A549 (cell line): Measurements from ENCODE around the gene IDUA. TPM values are rescaled to one million over a fixed set of nuclear protein-coding genes. Genes with fewer than 3 reads are reported as not detected.

ENCODE experiments used
- ATAC-seq, 2 experiments: fragments of 200-7000 bp in 1 of 2; fragments of >200 bp in 1 of 2; cut with Nextera tagmentation in 1 of 2; cut with Tn5 transposase in 1 of 2; 3 replicates each; pipeline versions ENCODE4 v1.8.0 to v1.9.1; 2018 to 2020; ENCODE audit warnings: mild to moderate bottlenecking in 1 of 2, moderate library complexity in 1 of 2
- CTCF ChIA-PET: fragments of 300-600 bp; sonication (Branson Sonifier 250); formaldehyde crosslinking; extraction: SDS; loops from one replicate; lab custom pipeline; 2021; ENCODE audit warnings: antibody characterized with exemption, inconsistent platforms; lab: Yijun Ruan, JAX
- POLR2A ChIA-PET: fragments of 350-600 bp; formaldehyde crosslinking; extraction: SDS; loops from one replicate; lab custom pipeline; 2021; ENCODE audit warnings: antibody characterized with exemption, inconsistent platforms; lab: Yijun Ruan, JAX
- DNase-seq, 2 experiments: peaks; one replicate each; pipeline versions ENCODE4 v3.0.0 to v3.0.0-alpha.2; 2011 to 2016; ENCODE audit warnings: low read depth in 1 of 2, low spot score in 1 of 2
- FAIRE-seq: peaks from 2 replicates; lab custom pipeline; 2011; peaks lifted over from hg19 to GRCh38; lab: Jason Lieb, UNC
- H3K27ac ChIP-seq, 2 experiments: fragments of >200 bp; sonication (Bioruptor Twin); formaldehyde crosslinking; 3 replicates each; pipeline ENCODE4 v1.5.1; 2016 to 2017
- H3K4me1 ChIP-seq: fragments of >200 bp; sonication (Bioruptor Twin); formaldehyde crosslinking; 3 replicates; pipeline ENCODE4 v1.6.1; 2016
- H3K4me2 ChIP-seq: fragments of >200 bp; sonication (Bioruptor Twin); formaldehyde crosslinking; 3 replicates; pipeline ENCODE4 v1.6.1; 2016
- H3K4me3 ChIP-seq: fragments of >200 bp; sonication (Bioruptor Twin); formaldehyde crosslinking; 3 replicates; pipeline ENCODE4 v1.5.1; 2016
- H3K9me3 ChIP-seq: fragments of >200 bp; sonication (Bioruptor Twin); formaldehyde crosslinking; 3 replicates; pipeline ENCODE4 v1.6.1; 2016
- CBX2 ChIP-seq: fragments of 200-600 bp; sonication (generic); IDR thresholded peaks from 2 replicates; pipeline ENCODE4 v1.6.1; 2016; ENCODE audit warnings: low read depth, mild to moderate bottlenecking, borderline replicate concordance
- CEBPB ChIP-seq, 2 experiments: fragments of >200 bp in 1 of 2; sonication (Bioruptor Twin) in 1 of 2; formaldehyde crosslinking in 1 of 2; IDR thresholded peaks; 2 replicates each; pipeline ENCODE4 v1.6.1; 2012 to 2016
- CHD2 ChIP-seq: fragments of 150-350 bp; IDR thresholded peaks from 2 replicates; pipeline ENCODE4 v1.6.1; 2014; ENCODE audit warnings: low read length; ENCODE audit not compliant: partially characterized antibody
- EHF ChIP-seq: fragments of 250-450 bp; sonication (Bioruptor Pico); IDR thresholded peaks from 2 replicates; pipeline ENCODE4 v1.5.0; 2020; ENCODE audit warnings: mild to moderate bottlenecking
- EHMT2 ChIP-seq: fragments of 200-600 bp; sonication (generic); IDR thresholded peaks from 2 replicates; pipeline ENCODE4 v1.6.1; 2016; ENCODE audit warnings: antibody characterized with exemption, low read depth, mild to moderate bottlenecking, moderate library complexity
- ELK1 ChIP-seq: fragments of 150-350 bp; IDR thresholded peaks from 2 replicates; pipeline ENCODE4 v1.6.1; 2014; ENCODE audit warnings: low read depth, mild to moderate bottlenecking, low read length
- ESRRA ChIP-seq: fragments of 150-350 bp; IDR thresholded peaks from 2 replicates; pipeline ENCODE4 v1.6.1; 2014; ENCODE audit warnings: mild to moderate bottlenecking, low read length, borderline replicate concordance
- HDAC2 ChIP-seq: fragments of 200-600 bp; sonication (generic); IDR thresholded peaks from 2 replicates; pipeline ENCODE4 v1.6.1; 2016
- HEYL ChIP-seq: fragments of 250-450 bp; sonication (Bioruptor Pico); IDR thresholded peaks from 2 replicates; pipeline ENCODE4 v1.8.0; 2021; ENCODE audit warnings: mild to moderate bottlenecking, moderate library complexity
- HOXB5 ChIP-seq: fragments of 250-450 bp; sonication (Bioruptor Pico); IDR thresholded peaks from 2 replicates; pipeline ENCODE4 v1.5.0; 2020; ENCODE audit warnings: mild to moderate bottlenecking, moderate library complexity
- JUN ChIP-seq, 2 experiments: fragments of >200 bp; sonication (Bioruptor Twin); formaldehyde crosslinking; IDR thresholded peaks; 2 replicates in 1 of 2; 3 replicates in 1 of 2; pipeline ENCODE4 v1.6.1; 2016 to 2017
- NFE2L2 ChIP-seq: fragments of 150-350 bp; conservative IDR thresholded peaks from 2 replicates; pipeline ENCODE4 v1.6.1; 2014; ENCODE audit warnings: low read length
- NPAS2 ChIP-seq: fragments of 250-450 bp; sonication (Bioruptor Pico); IDR thresholded peaks from 2 replicates; pipeline ENCODE4 v1.8.0; 2022; ENCODE audit warnings: mild to moderate bottlenecking, moderate library complexity, borderline replicate concordance
- RCOR1 ChIP-seq: fragments of 150-350 bp; IDR thresholded peaks from 2 replicates; pipeline ENCODE4 v1.6.1; 2014; ENCODE audit warnings: antibody characterized with exemption, low read length, low read depth
- RNF2 ChIP-seq: fragments of 200-600 bp; sonication (generic); IDR thresholded peaks from 2 replicates; pipeline ENCODE4 v1.6.1; 2016; ENCODE audit warnings: low read depth, mild to moderate bottlenecking, antibody characterized with exemption, moderate library complexity, borderline replicate concordance
- WGBS: methylation state at CpG from one replicate; pipeline ENCODE4 v1.1.6; 2017; ENCODE audit errors: missing lambda C conversion rate; 5-methylcytosine and 5-hydroxymethylcytosine counted together
- polyA plus RNA-seq, 4 experiments: library from polyadenylated mRNA; depleted of rRNA in 3 of 4; stranded (reverse); fragments of >200 nt; fragmentation: RNase III in 1 of 4; extraction: RNeasy Plus Mini Kit Qiagen cat#74134 plus additional on column Dnase treatment in 1 of 4; gene quantifications; 2 replicates in 3 of 4; 3 replicates in 1 of 4; pipeline ENCODE4 v1.2.3, GENCODE V29; 2011 to 2017
- TF ChIP-seq, protein P1 (sequence below): fragments of 450-650 bp; IDR thresholded peaks from 2 replicates; pipeline ENCODE4 v1.6.1; 2014; ENCODE audit warnings: antibody characterized with exemption
- TF ChIP-seq, protein P2 (sequence below): fragments of >200 bp; sonication (Bioruptor Twin); formaldehyde crosslinking; IDR thresholded peaks from 2 replicates; pipeline ENCODE4 v1.6.1; 2016
- TF ChIP-seq, protein P3 (sequence below): fragments of 200-600 bp; sonication (generic); IDR thresholded peaks from 2 replicates; pipeline ENCODE4 v1.6.1; 2016; ENCODE audit warnings: antibody characterized with exemption, mild to moderate bottlenecking, moderate library complexity
- TF ChIP-seq, protein P4 (sequence below): fragments of >200 bp; sonication (Bioruptor Twin); formaldehyde crosslinking; IDR thresholded peaks from 3 replicates; pipeline ENCODE4 v1.5.1; 2016

IDUA gene
- polyA plus RNA-seq, 2 of the 4 experiments (the other 2 are of a cell fraction) = 3.1 to 19.4 TPM

GRCh38 chr4:1036095-1036494, 49.3 kb downstream of the IDUA start:
- WGBS = no CpG with 5 or more reads among the region's 15 CpGs
- Histone ChIP-seq H3K4me2 (no peak overlapping the region), H3K4me3 (no peak overlapping the region), H3K9me3 (no peaks in the 10 kb centered on the region), H3K27ac (no peak overlapping the region; a peak in 1 of 6 replicates), H3K4me1 (peaks cover 16% of the 10 kb centered on the region)
- CTCF ChIA-PET = interaction anchor here (1.2 kb wide), 1 partner anchor 49 kb away, joined by 3 read pairs; the partner anchor contains the start of gene IDUA
- ATAC-seq = no peak
- FAIRE-seq = no peak
- POLR2A ChIA-PET = no interaction called here
- TF ChIP-seq ELK1 = no peak
- no peak for TF ChIP-seq CEBPB (IDR thresholded peaks at IDR 0.05)
- TF ChIP-seq NFE2L2 = no peak
- no peak for TF ChIP-seq CBX2
- no peak for TF ChIP-seq HEYL (CRISPR knock-in tag)
- TF ChIP-seq, protein P1, sequence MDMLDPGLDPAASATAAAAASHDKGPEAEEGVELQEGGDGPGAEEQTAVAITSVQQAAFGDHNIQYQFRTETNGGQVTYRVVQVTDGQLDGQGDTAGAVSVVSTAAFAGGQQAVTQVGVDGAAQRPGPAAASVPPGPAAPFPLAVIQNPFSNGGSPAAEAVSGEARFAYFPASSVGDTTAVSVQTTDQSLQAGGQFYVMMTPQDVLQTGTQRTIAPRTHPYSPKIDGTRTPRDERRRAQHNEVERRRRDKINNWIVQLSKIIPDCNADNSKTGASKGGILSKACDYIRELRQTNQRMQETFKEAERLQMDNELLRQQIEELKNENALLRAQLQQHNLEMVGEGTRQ = no peak
- no peak for TF ChIP-seq ESRRA
- TF ChIP-seq, protein P2, sequence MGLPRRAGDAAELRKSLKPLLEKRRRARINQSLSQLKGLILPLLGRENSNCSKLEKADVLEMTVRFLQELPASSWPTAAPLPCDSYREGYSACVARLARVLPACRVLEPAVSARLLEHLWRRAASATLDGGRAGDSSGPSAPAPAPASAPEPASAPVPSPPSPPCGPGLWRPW = no peak
- TF ChIP-seq, protein P3, sequence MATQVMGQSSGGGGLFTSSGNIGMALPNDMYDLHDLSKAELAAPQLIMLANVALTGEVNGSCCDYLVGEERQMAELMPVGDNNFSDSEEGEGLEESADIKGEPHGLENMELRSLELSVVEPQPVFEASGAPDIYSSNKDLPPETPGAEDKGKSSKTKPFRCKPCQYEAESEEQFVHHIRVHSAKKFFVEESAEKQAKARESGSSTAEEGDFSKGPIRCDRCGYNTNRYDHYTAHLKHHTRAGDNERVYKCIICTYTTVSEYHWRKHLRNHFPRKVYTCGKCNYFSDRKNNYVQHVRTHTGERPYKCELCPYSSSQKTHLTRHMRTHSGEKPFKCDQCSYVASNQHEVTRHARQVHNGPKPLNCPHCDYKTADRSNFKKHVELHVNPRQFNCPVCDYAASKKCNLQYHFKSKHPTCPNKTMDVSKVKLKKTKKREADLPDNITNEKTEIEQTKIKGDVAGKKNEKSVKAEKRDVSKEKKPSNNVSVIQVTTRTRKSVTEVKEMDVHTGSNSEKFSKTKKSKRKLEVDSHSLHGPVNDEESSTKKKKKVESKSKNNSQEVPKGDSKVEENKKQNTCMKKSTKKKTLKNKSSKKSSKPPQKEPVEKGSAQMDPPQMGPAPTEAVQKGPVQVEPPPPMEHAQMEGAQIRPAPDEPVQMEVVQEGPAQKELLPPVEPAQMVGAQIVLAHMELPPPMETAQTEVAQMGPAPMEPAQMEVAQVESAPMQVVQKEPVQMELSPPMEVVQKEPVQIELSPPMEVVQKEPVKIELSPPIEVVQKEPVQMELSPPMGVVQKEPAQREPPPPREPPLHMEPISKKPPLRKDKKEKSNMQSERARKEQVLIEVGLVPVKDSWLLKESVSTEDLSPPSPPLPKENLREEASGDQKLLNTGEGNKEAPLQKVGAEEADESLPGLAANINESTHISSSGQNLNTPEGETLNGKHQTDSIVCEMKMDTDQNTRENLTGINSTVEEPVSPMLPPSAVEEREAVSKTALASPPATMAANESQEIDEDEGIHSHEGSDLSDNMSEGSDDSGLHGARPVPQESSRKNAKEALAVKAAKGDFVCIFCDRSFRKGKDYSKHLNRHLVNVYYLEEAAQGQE = no peak
- no peak for TF ChIP-seq RNF2
- no peak for TF ChIP-seq HDAC2
- no peak for TF ChIP-seq NPAS2
- no peak for TF ChIP-seq HOXB5 (CRISPR knock-in tag)
- TF ChIP-seq EHMT2 = no peak
- no peak for TF ChIP-seq EHF
- no peak for TF ChIP-seq RCOR1
- no peak for TF ChIP-seq JUN (IDR thresholded peaks at IDR 0.05)
- TF ChIP-seq, protein P4, sequence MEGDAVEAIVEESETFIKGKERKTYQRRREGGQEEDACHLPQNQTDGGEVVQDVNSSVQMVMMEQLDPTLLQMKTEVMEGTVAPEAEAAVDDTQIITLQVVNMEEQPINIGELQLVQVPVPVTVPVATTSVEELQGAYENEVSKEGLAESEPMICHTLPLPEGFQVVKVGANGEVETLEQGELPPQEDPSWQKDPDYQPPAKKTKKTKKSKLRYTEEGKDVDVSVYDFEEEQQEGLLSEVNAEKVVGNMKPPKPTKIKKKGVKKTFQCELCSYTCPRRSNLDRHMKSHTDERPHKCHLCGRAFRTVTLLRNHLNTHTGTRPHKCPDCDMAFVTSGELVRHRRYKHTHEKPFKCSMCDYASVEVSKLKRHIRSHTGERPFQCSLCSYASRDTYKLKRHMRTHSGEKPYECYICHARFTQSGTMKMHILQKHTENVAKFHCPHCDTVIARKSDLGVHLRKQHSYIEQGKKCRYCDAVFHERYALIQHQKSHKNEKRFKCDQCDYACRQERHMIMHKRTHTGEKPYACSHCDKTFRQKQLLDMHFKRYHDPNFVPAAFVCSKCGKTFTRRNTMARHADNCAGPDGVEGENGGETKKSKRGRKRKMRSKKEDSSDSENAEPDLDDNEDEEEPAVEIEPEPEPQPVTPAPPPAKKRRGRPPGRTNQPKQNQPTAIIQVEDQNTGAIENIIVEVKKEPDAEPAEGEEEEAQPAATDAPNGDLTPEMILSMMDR = no peak
- no peak for TF ChIP-seq CHD2
- DNase-seq = no peak
